ENCODE measurements around the gene OR6X1.

The OR6X1 gene, protein sequence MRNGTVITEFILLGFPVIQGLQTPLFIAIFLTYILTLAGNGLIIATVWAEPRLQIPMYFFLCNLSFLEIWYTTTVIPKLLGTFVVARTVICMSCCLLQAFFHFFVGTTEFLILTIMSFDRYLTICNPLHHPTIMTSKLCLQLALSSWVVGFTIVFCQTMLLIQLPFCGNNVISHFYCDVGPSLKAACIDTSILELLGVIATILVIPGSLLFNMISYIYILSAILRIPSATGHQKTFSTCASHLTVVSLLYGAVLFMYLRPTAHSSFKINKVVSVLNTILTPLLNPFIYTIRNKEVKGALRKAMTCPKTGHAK

DNA sequence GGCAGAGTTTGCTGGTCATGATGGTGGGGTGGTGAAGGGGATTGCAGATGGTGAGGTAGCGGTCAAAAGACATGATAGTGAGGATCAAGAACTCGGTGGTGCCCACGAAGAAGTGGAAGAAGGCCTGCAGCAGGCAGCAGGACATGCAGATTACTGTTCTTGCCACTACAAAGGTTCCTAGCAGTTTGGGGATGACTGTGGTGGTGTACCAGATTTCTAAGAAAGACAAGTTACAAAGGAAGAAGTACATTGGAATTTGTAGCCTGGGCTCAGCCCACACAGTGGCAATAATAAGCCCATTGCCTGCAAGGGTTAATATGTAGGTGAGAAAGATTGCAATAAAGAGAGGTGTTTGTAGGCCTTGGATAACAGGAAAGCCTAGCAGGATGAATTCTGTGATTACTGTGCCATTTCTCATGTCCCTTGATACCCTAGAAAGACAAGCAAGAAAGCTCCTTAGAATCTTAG is at the start of gene OR6X1:
TSS of gene OR6X1 (minus strand) at position 418 of the 468 bp plus-strand sequence. CDS start at position 418, 0 bp downstream.
- in situ Hi-C loops (cut with HindIII; ENCODE audit: low sequenced_read_pairs), result no loop called here

DNA sequence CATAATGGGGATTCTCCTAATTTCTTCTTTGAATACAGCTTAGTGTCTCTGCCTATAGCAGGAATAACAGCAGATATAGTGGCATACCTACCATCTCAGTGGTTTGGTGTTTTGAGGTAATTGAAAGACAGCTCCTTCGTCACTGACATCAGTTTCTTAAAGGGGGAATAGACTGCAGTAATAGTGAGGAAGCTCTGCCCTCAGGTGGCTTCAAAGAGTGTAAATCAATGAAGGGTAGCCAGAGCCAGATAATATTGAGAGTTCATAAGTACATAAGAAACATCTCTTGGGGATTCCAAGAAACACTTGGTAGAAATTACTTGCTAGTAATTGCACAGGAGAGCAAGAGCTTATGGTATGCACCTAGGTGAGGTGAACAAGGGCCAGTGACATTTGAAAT is 47.4 kb upstream of the OR6X1 start:
- in situ Hi-C loops (cut with HindIII; ENCODE audit: low sequenced_read_pairs), result no loop called here

DNA sequence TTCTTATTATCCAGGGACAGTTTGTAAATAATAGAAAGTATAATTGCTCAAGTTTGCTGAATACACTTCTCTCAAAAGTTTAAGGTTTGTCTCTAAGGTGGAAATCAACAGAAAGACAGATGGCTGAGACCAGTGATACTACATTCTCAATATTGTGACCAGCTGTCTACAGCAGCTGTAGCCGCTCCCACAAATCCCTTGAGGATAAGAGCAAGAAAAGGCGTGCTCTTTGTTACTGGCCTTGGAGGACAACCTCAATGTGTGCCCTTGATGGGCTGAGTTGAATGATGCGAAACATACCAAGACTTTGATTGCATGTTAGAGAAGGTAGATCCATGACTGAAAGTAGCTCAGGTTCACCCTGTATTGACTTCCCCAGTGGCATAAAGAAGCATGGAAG is 45.7 kb upstream of the OR6X1 start:
- in situ Hi-C loops (cut with HindIII; ENCODE audit: low sequenced_read_pairs), result no loop called here

DNA sequence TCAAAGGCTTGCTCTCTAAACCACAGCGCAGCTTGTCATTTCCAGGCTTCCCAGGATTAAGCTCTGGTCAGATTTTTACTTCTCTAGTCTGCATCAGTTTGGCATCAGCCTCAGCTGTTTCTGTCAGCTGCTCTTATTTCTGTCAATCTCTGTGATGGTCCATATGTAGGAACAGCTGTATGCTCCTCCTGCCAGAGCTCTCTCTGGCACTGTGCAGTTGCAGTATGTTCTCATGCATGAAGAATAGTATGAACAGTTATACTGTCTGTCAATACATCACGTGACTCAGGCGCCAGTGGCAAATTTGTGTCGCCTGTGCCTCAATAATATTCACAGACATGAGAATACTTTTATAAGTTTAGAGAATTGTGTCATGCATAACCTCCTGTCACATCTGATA is 45.1 kb upstream of the OR6X1 start:
- in situ Hi-C loops (cut with HindIII; ENCODE audit: low sequenced_read_pairs), result no loop called here

DNA sequence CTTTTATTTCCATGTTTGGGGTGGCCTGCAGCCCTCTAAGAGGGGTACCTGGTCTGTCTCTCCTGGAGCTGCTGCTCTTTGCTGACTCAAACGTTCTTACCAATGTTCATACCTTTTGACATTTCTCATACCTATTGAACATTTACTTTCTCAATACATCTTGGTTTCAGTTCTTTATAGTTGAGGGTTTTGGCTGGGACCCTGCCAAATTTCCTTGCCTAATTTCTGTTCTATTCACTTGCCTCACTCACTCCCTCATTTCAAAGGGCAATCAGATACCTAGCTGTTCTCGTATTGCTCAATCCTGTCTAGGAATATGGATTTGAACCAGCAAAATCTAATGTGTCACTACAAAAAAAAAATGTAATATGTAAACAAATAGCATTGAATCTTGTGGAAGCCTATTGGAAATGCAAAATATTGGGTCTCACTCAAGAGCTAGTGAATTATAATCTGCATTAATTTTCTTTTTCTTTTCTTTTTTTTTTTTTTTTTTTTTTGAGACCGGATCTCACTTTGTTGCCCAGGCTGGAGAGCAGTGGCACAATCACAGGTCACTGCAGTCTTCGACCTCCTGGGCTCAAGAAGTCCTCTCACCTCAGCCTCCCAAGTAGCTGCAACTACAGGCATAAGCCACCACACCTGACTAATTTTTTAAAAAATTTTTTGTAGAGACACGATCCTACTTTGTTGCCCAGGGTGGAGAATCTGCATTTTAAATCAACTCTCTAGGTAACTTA is 44.4 kb upstream of the OR6X1 start:
- in situ Hi-C loops (cut with HindIII; ENCODE audit: low sequenced_read_pairs), result no loop called here

DNA sequence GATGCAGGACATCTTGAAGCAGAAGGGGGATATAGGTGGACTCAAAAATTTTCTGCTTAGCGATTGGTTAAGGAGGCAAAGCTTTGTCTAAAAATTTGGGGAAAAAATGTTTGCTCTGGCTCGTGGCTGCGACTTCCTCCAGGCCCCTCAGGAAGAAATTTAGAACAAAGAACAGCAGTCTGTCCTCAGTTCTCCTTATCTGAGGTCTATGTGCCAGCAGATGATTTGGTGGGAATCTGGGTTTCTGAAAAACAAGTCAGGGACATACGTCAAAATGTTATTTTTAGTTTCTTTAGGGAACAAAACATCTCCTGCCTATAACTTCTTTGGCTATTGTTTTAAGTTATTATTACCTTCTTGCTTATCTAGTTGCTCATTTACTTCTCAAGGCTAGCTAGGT is 43.8 kb upstream of the OR6X1 start:
- in situ Hi-C loops (cut with HindIII; ENCODE audit: low sequenced_read_pairs), result no loop called here

DNA sequence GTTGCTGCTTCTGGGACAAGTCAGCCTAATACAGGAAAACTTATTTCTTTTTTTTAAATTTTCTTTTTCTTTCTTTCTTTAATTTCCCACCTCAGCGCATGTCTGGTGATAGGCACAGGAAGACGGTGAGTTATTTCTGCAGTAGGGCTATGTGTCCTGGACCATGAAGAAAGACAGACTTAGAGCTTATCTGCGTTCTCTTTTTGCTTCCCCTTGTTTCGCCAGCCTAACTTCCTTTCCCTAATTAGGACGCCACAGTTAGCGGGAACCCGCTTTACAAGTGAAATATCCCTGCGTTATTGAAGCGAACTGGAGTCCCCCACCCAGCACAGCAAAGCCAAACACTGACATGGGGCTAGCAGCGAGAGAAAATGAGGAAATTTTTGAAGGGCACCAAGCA is 43.2 kb upstream of the OR6X1 start:
- in situ Hi-C loops (cut with HindIII; ENCODE audit: low sequenced_read_pairs), result no loop called here

DNA sequence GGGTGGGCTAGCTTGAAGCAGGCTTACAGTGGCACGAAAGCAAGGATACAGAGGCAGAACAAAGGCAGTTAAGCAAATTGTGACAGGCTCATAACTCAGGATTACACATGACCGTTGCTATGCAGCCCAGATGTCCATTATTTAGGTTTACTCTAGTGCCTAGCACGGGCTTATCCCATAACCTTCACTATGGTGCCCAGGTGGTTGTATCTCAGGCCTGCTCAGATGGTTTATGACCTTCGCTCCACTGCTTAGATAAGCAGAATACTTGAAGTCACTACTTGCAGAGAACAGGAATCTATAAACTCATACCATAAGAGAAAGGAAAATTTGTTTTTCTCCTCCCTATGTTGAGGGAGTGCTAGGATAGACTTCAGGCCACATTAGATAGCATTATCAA is 42.8 kb upstream of the OR6X1 start:
- in situ Hi-C loops (cut with HindIII; ENCODE audit: low sequenced_read_pairs), result no loop called here

DNA sequence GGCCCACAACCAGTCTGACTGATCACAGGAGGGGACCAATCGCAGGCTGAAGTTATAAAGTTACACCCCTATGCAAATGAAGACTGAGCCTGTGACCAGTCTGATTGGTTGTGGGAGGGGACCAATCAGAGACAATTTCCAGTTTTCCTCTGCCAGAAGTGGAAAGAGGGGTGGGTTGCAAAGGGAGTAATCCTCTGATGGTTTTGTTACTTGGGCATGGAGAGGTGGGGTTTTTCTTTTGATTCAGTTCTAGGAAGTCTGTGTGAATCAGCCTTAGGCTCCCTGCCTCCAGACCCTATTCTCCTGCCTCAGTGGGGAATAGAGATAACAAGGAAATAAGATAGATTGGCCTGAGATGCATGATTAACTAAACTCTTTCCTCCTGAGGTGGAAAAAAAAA is 41.9 kb upstream of the OR6X1 start:
- in situ Hi-C loops (cut with HindIII; ENCODE audit: low sequenced_read_pairs), result no loop called here

DNA sequence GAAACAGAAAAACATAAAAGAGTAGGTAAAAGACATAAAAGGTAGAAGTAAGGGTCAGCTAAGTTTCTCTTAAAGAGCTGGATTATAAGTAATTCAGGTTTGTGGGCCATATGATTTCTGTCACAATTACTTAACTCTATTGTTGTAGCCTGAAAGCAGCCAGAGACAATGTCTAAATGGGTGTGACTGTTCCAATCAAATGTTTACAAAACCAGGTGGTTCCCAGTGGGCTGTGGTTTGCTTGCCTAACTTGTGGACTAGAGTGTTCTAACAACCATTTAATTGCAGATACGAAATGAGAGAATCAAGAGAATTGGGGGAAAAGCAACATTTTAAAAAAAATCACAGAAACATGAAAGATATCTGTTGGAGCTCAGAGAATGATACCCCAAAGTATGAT is 29.2 kb upstream of the OR6X1 start:
- in situ Hi-C loops (cut with HindIII; ENCODE audit: low sequenced_read_pairs), result no loop called here

DNA sequence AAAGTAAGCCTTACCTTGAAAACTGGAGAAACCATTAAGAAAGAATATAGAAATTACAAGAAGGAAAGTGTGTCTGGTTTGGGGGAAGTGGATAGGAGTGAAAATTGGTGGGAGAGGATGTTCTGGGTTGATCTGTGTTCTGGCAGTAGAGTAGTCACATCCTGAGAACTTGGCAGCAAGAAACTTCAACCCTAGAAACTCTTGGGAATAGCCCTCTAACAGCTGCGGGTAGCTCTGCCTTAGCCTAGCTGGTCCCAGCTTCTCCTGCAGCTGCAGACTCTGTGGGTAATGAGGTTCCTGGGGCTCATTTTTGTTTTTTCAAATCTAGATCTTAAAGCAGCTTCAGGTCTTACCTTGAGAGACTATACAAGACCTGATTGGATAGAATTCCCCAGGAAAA is 24.2 kb upstream of the OR6X1 start:
- in situ Hi-C loops (cut with HindIII; ENCODE audit: low sequenced_read_pairs), result no loop called here

DNA sequence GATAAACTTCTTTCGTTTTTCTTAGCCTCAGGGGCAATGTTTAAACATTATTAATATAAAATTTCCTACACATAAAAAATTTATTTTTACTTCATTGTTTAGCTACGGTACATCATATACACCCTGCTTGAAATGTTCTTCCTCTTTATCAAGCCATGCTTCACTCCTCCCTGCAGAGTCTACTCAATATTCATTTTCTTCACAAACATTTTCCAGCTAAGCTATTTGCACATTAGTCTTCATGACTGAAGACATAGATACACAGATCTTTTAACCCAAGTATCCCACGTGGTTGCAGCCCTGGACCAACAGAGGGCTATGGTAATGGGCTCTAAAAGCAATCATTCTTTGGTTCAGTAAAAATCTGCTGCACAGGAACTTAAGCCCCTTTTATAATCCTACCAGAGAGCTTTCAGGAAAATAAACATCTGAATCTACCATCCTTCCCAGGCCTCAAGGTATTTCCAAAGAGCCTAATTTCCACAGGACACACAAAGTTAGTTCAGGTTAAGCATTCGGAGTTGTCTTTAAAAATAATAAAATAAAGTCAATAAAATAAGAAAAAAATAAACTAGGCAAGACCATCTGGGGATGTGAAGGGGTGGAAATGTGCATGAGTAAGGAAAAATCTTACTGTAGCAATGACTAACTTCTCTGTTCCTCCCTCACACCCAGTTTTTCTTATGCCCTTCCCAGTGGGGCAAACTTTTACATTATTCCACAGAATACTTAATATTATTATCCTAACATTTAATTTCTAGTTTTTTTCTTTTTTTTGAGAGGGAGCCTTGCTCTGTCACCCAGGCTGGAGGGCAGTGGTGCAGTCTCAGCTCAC is 21.6 kb upstream of the OR6X1 start:
- in situ Hi-C loops (cut with HindIII; ENCODE audit: low sequenced_read_pairs), result no loop called here

DNA sequence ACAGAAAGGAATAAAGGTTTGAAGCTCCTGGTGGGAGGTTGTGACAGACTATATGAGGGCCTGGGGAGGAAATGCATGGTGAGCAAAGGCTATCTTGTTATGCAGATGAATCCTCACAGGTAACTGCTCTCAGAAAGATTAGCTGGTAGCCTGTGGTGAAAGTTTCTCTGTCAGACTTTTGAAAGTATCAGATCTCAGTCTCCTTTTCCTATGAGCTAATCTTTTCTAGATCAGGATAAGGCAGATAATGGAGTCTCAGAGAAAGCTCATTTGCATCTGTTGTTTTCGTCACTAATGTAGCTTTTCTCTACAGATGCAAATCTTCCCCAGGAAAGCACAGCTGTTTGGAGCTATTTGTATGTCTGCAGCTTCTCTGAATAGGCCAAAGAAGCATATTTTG is 21.0 kb upstream of the OR6X1 start:
- in situ Hi-C loops (cut with HindIII; ENCODE audit: low sequenced_read_pairs), result no loop called here

DNA sequence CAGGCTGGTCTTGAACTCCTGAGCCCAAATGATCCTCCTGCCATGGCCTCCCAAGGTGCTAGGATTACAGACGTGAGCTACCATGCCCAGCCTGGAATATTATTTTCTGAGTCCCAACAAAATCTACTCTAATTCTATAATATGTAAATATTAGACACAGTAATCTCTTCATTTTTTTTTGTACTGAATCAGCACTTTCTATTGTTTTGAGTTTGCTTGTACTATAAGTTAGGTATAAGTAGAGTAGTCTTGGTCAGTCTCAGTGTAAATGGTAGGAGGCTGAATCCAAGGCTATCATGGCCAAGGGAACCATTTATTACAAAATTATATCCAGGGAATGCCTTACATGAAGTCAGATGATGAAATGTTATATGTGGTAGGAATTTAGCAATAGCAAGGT is 19.6 kb upstream of the OR6X1 start:
- in situ Hi-C loops (cut with HindIII; ENCODE audit: low sequenced_read_pairs), result no loop called here

DNA sequence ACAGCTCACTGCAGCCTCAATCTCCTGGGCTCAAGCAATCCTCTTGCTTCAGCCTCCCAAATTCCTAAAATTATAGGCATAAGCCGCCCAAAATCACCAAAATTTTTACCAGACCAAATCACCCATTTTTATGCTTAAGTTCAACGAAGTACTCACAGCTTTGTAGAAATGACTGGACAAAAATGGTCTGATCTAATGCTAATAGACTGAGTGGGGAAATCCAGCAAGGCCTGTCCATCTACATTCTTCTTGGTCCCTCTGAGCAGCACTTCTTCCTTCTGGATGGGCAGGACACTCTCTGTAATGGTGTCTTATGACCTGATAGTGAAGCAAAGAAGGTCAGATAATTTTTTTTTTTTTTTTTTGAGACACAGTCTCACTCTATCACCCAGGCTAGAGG is 18.7 kb upstream of the OR6X1 start:
- in situ Hi-C loops (cut with HindIII; ENCODE audit: low sequenced_read_pairs), result no loop called here

DNA sequence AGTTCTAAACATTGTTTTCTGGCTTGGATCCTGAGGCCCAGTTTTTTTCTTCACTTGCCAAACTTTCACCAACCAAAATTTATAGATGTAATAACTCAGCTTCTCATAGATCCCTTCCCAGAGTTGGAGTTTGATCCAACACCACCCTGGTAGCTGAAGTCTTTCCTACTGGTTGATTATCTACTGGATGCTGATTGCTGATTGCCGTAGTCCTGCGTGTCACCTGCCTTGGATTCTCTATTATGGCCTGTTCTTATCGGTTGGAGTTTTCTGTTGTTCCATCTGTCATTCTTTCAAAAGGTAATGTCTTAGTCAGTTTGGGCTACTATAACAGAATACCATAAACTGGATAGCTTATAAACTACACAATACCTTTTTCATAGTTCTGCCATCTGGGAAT is 17.3 kb upstream of the OR6X1 start:
- in situ Hi-C loops (cut with HindIII; ENCODE audit: low sequenced_read_pairs), result no loop called here

DNA sequence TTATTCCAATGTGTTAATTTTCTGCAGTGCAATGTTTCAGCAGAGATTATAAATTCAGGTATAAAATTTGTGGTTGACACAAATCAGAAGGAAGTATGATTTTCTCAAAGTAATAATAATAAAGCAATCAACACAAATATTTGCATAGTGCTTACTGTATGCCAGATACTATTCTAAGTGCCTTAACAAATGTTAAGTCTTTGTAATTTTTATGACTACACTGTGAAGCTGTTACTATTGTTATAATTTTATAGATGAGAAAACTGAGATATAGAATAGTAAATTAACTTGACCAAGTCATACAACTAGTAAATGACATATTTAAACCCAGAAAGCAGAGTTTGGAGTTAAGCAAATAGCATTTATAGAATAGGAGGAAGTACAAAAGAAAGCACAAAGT is 16.4 kb upstream of the OR6X1 start:
- in situ Hi-C loops (cut with HindIII; ENCODE audit: low sequenced_read_pairs), result no loop called here

DNA sequence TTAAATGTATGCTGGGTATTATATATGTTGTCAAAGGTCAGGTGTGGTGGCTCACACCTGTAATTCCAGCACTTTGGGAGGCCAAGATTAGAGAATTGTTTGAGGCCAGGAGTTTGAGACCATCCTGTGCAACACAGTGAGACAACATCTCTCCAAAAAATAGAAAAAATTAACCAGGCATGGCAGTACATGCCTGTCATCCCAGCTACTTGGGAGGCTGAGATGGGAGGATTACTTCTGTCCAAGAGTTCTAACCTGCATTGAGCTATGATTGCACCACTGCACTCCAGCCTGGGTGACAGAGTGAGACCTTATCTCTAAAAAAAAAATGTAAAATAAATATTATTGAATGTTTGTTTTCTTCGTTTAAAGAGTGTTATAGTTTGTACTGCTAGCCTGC is 11.3 kb upstream of the OR6X1 start:
- in situ Hi-C loops (cut with HindIII; ENCODE audit: low sequenced_read_pairs), result no loop called here

DNA sequence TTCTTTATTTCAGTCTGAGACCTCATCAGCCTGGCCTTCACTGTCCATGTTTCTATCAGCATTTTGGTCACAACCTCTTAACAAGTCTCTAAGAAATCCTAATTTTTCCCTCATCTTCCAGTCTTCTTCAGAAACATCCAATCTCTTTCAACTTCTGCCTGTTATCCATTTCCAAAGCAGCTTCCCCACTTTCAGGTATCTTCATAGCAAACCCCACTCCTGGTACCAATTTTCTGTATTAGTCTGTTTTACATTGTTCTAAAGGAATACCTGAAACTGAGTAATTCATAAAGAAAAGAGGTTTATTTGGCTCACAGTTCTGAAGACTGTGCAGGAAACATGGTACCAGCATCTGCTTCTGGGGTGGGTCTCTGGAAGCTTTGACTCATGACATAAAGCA is 8.1 kb upstream of the OR6X1 start:
- in situ Hi-C loops (cut with HindIII; ENCODE audit: low sequenced_read_pairs), result no loop called here

DNA sequence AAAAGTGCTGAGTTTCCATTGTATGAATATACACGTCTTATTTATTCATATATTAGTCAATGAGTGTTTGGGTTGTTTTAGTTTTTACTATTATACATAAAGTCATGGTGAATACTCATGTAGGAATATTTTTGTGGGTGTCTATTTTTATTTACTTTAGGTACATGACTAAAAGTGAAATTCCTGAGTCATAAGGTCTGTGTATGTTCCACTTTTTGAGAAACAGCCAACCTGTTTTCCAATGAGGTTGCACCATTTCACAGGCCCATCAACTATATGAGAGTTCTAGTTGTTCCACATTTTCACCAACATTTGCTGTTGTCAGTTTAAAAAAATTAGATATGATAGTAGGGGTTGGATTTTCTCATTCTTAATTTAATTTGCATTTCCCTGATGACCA is 6.6 kb upstream of the OR6X1 start:
- in situ Hi-C loops (cut with HindIII; ENCODE audit: low sequenced_read_pairs), result no loop called here

DNA sequence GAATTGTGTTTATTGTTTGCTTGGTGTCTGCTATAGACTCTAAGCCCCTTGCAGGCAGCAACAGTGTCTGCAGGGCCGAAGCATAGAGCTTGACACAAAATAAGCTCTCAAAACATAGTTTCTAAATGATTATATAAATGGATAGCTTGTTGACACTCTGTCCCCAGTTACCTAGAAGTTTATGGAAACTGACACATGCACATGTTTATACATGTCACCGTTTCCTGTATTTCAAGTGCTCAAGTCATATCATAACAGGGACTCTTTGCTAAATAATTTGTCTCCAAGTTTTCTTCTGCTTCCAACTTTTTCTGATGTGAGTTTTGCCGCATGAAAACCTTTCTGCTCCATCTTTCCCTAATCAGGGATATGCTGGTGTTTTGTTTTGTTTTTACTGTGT is 3.7 kb upstream of the OR6X1 start:
- in situ Hi-C loops (cut with HindIII; ENCODE audit: low sequenced_read_pairs), result no loop called here

DNA sequence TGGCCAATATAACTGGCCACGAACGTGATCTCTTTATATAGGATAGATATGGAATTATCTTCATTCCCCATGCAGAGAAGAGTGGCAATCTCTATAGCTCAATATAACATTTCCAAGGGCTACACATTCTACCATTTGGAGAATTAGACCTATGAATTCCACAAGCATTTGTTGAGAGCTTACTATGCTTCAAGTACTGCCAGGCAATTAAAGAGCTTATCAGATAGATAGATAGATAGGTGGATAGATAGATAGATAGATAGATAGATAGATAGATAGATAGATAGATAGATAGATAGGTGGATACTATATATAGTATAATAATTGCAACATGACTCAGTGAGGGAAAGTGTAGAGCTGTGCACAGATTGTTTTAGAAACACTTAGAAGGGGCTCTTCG is 1.5 kb upstream of the OR6X1 start:
- in situ Hi-C loops (cut with HindIII; ENCODE audit: low sequenced_read_pairs), result no loop called here
